GM18868 (cell line): ENCODE measurements around the gene MUC6.
"Not testable (repeated sequence)": the region's sequence is repeated elsewhere in the genome, so short reads cannot be mapped to it uniquely, and the experiment has no call there.

ENCODE experiments used
- ATAC-seq: cut with Tn5 transposase; IDR thresholded peaks from one replicate; pipeline ENCODE4 v1.9.1; 2021; ENCODE audit warnings: mild to moderate bottlenecking, moderate library complexity; ENCODE audit not compliant: unreplicated experiment

Gene MUC6

DNA sequence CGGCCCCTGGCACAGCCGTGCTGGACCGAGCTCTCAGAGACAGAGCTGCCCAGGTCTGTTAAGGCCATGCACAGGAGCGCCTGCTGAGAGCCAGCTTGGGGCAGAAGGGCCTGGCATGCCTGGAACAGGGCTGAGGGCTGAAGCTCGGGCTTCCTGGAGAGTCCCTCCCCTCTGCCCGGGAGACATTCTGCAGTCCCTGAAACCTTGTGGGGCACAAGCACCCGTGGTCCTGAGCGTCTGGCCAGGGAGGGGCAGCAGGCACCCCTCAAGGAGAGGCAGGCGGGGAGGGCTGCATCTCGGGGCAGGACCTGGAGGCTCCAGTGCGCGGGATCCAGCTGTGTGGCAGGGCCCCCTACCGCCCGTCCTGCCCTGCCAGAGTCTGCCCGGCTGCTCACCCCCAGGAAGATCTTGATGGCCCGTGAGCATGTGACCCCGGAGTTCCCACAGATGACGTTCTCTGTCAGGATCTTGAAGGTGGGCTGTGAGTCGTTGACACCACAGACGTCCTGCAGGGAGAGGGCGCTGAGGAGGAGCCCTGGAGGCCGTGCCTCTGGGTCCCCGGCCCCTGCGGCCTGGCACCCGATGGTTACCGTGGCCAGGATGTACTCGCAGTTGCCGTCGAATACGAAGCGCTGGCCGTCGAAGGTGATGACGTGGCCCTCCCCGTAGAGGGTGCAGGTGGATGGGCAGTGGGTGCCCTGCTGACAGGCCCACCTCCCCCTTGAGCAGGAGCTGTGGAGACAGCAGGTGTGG is 10.9 kb downstream of the MUC6 start:
- no peak for ATAC-seq

DNA sequence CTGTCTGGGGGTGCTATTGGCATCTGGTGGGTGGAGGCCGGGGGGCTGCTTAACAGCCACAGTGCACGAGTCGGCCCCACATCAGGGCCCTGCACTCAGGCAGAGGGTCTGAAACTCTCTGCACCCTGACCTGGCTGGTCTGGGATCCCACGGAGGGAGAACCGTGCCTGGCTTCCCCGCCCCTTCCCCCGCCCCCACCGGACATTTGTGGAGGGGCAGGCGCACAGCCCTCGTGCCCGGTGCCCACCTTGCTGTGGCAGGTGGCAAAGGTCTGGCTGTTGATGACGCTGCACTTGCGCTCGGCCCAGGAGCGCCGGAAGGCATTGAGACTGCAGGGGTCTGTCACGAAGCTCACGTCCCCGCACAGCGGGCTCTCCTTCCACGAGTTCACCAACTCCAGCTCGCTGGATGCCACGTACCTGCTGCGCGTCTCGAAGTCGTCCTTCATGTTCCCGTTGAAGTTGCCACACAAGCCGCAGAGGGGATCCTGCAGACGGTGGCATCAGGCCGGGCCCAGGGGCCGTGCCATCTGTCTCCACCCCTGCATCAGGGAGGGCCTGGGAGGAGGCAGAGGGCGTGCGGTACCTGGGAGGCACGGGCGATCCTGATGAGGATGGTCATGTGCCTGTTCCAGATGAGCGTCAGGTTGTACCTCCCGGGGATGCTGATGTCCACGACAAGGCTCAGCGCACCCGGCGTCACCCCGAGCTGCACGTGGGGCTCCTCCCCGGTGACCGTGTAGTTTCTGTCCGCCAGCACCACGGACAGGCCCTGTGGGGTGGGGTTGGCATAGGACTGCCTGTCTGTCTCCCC is 11.7 kb downstream of the MUC6 start:
- ATAC-seq: no peak

DNA sequence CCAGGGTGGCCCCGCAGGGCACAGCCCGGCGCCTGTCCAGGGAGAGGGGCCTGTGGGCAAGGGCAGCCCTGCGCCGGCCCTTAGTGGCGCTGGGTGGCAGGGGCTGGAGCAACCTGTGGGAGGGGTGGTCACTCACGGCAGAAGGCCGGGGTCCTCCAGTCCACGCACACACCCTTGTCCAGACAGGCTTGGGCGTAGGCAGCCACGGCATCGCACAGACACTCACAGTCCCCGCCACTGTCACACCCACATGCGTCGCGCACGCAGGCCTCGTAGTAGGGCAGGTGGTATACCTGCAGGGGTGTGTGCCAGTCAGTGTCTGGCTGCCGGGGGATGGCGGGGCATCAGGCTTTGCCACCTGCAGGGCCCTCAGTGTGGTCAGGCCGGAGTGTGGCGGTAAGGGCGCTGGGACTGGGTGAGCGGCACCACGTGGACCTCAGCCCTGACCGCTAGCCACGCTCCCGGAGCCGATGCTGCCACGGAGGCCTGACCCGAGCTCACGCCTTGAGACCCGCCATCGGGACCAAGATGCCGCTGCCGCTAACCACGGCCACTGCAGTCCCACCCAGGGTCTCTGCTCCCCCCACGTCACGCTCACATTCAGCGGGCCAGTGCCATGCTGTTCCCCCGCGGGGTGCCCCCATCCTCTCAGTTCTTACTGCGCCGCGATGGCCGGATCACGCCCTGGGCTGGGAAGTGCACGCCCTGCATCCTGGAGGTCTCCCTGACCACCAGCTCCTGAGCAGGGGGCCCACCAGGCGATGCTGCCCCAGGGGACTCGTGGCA is 12.5 kb downstream of the MUC6 start:
- no peak for ATAC-seq

DNA sequence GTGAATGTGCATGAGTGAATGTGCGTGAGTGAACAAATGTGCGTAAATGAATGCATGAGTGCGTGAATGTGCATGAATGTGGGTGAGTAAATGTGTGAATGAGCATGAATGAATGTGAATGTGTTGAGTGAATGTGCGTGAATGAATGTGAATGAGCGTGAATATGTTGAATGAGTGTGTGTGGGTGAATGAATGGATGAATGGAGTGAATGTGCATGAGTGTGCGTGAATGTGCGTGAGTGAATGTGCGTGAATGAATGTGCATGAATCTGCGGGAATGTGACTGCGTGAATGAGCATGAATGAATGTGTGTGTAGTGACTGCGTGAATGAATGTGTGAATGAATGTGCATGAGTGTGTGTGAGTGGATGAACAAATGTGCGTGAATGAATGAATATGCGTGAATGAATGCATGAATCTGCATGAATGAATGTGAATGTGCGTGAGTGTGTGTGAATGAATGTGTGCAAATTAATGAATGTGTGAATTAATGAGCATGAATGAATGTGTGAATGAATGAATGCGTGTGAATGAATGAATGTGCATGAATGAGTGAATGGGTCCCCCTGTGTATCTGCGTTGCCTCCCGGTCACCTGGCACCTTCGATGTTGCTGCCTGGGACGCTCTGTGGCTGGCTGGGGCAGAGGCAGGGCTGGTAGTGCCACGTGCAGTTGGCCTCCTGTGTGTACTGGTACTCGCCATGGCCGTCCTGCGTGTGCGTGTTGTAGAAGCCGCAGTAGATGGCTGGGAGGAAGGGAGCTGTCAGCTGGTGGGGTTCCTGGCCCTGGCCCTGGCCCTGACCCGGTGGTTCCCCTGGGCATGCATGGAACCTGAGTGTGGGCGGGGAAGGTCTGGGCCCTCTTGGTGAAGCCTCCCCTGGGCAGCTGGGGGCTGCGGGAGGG is 13.4 kb downstream of the MUC6 start:
- ATAC-seq: no peak

DNA sequence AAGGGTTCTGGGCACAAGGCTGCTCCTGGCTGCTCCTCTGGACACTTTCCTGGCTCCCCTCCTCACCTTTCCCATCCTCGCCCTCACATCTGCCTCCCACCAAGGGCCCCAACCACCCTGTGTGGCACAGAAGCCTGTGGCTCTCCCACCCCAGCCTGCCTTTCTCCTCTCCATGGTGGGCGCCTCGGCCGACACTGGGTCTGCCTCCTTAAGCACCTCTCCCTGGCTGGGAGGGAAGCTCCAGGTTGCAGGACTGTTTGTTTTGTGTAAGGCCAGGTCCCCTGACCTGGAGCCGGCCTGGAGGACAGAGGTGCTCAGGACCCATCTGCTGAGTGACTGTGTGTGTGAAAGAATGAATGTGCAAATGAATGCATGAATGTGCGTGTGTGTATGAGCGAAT is 14.1 kb downstream of the MUC6 start:
- ATAC-seq: no peak

DNA sequence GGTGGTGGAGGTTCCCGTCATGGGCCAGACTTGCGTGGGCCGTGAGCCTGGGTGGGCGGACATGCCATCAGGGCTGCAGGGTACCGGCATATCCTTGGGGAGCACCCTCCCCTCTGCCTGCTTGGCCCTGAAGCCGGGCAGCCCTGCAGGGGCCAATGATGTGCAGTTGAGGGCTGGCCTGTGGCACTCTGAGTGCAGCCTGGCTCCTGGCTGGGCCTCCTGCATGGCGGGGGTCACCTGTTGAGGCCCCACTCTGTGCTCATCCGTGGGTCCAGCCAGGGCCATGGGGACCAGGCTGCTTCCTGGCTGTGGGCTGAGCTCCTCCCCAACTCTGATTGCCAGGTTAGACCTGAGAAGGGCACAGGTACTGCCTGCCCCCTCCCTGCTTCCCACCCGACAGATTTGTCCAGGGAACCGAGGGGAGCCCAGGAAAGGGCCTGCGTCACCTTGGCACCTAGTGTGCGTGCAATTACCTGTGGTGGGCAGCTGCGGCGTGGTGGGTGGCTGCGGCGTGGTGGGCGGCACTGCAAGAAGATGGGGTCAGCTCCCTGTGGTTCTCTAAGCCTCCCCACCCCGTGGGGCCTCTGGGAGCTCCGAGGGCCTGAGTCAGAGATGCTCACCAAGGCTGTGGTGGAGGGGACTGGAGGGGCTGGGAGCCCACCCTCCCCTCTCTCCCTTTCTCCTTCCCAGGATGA is 16.2 kb downstream of the MUC6 start:
- no peak for ATAC-seq

DNA sequence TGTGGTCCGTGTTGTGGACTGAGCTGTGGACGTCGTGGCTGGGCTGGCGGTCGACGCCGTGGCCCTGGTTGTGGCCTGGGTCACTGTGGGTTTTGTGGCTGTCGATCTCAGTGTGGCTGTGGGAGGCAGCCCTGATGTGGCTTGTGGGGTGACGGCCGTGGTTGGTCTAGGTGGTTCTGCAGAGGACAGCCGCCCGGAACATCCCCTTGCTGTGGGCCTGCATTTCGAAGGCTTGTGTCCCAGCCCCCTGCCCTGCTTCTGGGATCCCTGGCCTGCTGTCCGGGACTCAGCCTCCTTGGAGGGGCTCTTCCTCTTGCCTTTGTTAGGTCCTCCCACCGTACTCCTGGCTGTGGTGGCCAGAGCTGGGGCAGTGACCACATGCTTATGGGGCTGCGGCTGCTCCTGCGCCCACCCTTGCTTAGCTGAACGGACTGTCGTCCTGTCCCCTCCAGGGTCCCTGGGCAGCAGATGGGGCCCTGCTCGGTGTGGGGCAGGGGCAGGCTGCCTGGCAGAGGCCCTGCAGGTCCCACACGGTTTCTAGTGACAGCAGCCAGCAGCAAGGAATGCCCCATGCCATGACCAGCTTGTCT is 17.1 kb downstream of the MUC6 start:
- no peak for ATAC-seq

DNA sequence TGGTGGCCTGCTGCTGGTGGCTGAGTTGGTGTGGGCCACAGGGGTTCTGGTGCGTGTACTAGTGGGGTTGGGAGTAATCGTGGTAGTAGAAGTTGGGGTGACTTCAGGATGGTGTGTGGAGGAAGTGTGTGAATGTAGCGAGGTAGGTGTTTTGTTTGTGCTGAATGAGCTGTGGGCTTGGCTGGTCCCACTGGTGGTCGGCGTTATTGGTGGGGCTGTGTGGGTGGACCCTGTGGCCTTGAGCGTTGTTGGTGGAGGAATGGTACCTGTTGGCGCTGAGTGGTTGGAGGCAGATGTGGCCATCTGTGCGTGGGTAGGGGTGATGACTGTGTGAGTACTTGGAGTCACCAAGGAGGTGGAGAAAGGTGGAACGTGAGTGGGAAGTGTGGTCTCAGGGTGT is 18.4 kb downstream of the MUC6 start:
- ATAC-seq: no peak

DNA sequence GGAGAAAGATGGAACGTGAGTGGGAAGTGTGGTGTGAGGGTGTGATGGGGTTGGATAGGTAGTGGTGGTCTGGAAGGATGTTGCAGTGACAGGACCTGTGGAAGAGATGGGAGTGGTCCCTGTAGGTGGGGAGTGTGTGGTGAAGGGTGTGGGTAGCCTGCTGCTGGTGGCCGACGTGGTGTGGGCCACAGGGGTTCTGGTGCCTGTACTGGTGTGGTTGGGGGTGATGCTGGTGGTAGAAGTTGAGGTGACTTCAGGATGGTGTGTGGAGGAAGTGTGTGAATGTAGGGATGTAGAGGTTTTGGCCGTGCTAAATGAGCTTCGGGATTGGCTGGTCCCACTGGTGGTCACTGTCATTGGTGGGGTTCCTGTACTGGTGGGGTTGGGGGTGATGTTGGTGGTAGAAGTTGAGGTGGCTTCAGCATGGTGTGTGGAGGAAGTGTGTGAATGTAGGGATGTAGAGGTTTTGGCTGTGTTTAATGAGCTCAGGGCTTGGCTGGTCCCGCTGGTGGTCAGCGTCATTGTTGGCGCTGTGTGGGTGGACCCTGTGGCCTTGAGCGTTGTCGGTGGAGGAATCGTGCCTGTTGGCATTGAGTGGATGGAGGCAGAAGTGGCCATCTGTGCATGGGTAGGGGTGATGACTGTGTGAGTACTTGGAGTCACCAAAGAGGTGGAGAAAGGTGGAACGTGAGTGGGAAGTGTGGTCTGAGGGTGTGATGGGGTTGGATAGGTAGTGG is 19.1 kb downstream of the MUC6 start:
- ATAC-seq: no peak

DNA sequence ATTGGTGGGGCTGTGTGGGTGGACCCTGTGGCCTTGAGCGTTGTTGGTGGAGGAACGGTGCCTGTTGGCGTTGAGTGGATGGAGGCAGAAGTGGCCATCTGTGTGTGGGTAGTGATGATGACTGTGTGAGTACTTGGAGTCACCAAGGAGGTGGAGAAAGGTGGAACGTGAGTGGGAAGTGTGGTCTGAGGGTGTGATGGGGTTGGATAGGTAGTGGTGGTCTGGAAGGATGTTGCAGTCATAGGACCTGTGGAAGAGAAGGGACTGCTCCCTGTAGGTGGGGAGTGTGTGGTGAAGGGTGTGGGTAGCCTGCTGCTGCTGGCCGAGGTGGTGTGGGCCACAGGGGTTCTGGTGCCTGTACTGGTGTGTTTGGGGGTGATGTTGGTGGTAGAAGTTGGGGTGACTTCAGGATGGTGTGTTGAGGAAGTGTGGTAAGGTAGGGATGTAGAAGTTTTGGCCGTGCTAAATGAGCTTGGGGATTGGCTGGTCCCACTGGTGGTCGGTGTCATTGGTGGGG is 19.9 kb downstream of the MUC6 start:
- not testable (repeated sequence) for ATAC-seq

DNA sequence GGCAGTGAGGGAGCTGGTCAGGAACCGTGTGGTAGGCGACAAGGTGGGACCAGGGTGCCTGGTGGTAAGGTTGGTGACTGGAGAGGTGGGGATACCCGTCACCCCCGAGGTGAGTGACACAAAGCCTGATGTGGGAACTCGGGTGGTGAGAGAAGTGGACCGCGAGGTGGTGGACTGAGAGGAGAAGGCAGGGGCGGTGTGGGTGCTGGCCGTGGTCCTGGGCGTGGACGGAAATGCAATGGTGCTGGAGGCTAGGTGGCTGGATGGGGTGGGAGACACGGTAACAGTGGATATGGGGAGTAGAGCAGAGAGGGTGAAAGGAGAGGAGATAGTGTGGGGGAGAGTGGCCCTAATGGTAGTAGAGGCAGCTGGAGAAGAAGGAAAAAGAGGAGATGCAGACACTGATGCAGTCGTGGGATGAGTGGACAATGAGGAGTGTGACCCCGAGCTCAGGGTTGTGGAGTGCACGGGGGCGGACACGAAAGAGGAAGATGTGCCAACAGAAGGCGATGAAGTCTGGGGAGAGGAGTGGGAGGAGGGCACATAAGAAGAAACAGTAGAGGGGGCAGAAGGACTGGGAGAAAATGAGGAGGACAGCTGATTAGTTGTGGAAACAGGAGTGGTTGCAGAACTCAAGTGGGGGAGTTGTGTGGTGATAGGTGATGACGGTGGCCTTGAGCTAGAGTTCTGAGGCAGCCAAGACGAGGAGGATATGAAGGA is 20.5 kb downstream of the MUC6 start:
- ATAC-seq: no peak

DNA sequence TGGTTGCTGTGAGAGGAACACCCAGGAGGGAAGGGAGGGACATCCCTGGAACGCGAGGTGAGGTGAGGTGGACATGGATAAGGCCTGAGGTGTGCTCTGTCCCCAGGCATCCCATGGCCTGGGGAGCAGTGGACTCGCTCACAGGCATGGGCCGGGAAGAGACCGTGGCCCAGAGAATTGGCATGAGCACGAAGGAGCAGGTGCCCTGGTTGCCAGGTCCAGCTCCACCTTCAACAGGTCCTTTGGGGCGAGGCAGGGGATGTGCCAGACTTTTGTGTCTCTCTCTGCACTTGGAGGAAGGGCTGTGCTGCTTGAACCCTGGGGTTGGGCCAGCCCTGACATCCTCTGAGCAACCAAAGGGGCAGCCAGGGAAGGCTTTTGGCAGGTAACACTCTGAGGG is 21.5 kb downstream of the MUC6 start:
- ATAC-seq: no peak

DNA sequence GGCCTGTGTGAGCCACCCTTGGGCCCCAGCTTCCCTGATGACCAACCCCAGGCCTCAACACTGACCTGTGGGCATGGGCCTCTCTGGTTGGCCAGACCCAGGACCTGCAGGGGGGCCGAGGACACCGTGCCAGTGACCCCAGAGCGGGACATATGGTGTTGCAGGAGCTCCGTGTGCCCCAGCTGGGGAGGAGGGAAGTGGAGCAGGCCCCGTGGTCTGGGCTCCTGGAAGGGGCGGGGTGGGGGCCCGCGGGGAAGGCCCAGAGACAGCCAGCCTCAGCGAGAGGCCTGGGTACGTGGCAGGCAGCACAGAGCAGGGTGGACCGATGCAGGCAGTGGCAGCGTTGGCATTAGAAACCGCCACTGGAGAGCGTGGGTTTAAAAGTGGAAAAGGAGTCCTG is 22.2 kb downstream of the MUC6 start:
- no peak for ATAC-seq

DNA sequence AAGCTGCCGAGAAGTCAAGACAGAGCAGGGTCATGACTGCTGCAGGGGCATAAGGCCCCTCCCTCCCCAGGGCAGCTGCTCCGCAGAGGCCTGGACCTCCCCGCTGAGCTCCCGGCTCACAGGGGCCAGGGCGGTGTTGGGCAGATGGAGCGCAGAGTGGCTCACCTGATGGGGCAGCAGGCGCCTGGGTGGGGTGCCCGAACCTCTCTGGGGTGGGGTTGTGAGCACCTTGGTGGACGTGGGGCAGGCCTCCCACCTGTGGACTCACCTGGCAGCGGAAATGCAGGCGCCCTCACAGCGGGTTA is 22.9 kb downstream of the MUC6 start:
- ATAC-seq: no peak

DNA sequence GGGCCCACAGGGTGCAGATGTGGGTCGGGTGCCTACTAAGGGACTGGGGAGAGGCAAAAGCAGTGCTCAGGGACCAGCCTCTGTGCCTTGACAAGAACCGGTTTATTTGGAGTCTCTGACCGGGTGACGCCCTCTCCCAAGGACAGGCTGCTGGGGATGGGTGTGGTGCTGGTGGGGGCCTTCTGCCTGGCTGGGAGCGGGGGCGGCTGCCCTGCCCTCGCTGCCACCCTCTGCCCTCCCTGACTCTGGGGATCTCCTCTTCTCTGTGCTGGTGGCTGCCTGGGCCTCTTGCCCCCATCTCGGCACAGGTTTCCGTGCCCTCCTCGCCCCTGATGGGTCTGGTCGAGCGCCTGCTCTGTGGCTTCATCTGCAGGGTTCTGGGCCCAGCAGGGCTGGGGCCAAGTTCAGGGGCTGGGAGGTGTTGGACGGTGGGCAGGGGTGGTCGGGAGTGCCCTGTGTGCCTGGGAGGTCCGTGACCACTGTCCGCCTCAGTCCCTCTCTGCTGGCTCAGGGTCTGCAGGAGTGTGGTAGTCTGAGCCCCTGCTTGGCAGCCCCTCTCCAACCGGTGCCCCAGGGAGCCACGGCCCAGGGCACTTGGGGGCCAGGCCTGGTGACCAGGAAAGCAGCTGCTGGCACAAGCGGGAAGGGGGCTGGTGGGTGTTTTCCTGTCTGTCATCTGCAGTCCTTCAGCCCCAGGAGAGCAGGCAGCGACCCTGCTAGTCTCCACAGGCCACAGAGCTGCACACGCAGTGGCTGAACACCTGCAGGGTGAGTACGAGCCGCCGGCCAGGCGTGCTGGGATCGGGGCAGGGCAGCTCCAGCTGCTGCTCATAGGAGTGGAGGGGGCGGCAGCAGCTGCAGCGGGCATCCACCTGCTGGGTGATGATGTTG is 23.5 kb downstream of the MUC6 start:
- ATAC-seq: no peak

DNA sequence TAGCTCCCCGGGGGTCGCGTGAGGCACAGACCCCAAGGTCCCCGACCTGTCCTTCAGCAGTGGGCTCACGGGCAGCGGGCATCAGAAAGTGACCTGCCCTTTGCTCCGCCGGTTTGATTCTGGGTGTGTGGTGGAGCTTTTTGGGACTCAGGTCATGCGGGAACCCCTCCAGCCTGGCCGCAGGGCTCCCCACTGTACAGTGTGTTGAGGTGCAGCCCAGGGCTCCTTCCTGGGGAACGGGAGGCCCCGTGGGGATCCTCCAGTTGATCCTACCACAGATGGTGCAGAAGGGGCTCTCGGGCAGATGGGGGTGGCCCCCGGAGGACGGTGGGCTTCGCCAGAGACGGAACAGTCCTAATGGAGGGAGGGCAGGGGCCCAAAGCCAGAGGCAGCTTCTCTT is 24.2 kb downstream of the MUC6 start:
- no peak for ATAC-seq

DNA sequence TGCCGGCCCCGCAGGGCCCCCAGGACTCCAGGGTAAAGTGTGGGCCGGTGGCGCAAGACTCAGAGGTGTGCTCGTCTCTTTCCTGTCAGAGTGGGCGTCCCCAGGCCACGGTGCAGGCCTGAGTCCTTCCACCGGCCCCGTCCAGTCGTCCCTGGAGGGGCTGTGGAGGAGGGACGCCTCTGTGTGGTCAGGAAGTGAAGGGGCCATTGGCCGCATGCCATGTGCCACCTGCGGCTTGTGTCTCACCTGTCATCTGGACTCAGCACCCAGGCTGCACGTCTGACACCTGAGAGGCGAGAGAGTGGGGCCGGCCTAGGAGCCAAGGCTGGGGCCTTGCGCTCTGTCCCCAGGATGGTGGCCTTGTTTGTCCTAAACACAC is 25.2 kb downstream of the MUC6 start:
- ATAC-seq: no peak
